ENCODE results near the gene FOXS1. TPM values are rescaled to one million over a fixed set of nuclear protein-coding genes. Genes with fewer than 3 reads are reported as not detected.
A peak's percentile ranks its signal among the peaks of the same experiment; 100 is the strongest.
"Not testable (repeated sequence)": the region's sequence is repeated elsewhere in the genome, so short reads cannot be mapped to it uniquely, and the experiment has no call there.

The FOXS1 gene
- total RNA-seq, 1 experiment from 2014 or later, result 0.24 TPM

DNA sequence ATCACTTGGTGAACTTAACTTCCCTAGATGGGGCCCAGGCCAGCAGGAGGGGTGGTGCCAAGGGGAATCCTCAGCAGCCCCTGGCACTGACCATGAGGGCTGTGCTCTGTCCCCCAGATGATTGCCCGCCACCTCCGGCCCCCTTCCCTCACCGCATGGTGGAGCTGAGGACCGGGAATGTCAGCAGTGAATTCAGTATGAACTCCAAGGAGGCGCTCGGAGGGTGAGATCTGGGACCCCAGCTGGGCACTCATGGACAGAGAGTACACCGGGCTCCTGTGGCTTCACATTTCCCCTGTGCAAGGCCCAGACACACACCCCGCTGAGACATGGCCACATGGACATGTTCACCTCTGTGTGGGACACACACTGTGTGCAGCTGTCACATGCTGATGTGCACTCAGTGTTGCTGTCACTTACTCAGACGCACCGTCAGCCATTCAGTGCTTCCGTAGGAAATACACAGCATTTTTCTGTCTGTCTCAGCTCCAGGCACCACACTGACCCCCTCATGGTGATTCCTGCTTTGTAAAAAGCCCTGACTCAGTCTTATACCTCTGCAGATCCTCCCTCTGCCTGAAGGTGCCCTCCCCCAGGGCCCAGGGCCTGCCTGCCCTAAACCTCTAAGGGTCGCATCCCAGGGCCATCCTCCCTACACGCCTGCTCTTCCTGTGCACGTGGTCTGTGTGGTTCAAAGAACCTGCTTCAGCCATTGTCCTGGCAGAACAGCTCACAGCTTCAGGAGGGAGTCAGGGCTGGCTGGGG lies 21.9 kb downstream of the FOXS1 start:
- no peak for DNase-seq (ENCODE audit: low read depth)

DNA sequence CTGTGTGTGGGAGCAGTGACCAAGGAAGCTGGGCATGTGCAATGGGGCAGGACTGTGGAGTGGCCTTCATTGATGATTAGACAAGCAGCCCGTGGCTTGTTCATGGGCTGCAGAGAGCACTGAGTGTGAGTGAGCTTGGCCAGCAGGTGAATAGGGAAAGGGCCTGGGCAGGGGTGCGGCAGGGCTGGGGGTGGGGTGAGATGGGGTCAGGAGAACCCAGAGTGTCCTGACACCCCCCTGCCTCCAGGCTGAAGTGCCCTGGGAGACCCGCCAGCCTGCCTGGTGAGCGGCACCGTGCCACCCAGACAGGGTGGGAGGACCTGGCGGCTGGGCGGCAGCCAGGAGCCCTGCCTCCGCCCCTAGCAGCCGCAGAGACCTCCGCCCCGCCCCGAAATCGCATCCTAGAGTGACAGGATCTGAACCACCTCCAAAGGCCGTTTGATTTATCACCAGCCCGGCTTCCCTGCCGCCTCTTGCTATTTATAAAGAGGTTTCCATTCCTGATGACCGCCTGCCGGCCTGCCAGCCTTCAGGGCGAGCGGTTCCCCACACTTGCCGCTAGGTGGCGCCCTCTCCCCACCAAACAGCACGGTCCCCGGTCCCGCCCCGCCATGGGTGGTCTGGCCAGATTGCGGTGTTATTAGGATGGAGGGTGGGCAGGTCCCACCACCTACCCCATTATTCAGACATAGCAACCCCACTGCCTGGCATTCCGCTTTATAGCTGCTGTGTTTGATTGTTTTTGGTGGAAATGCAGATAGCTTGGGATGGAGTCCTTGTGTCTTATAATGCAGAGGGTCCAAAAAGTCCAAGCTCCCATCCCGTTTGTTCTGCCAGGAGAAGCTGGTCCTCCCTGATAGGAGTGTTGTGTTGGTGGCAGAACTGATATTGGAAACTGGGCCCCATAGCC lies 22.7 kb downstream of the FOXS1 start:
- peak; percentile 81 for DNase-seq (ENCODE audit: low read depth)

DNA sequence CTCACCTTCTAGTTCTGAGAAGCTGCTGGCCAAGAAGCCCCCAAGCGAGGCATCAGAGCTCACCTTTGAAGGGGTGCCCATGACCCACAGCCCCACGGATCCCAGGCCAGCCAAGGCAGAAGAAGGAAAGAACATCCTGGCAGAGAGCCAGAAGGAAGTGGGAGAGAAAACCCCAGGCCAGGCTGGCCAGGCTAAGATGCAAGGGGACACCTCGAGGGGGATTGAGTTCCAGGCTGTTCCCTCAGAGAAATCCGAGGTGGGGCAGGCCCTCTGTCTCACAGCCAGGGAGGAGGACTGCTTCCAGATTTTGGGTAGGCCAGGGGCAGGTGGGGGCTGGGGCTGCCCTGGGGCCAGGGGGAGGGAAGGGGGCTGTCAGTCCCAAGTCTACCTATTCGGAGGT lies 24.0 kb downstream of the FOXS1 start:
- DNase-seq (ENCODE audit: low read depth), result no peak

DNA sequence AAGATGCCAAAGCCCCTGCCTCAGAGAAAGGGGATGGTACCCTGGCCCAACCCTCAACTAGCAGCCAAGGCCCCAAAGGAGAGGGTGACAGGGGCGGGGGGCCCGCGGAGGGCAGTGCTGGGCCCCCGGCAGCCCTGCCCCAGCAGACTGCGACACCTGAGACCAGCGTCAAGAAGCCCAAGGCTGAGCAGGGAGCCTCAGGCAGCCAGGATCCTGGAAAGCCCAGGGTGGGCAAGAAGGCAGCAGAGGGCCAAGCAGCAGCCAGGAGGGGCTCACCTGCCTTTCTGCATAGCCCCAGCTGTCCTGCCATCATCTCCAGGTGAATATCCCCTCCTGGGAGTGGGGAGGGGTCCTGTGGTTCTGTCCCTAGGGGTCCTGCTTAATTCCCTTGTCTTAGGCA lies 25.2 kb downstream of the FOXS1 start:
- DNase-seq (ENCODE audit: low read depth), result no peak

DNA sequence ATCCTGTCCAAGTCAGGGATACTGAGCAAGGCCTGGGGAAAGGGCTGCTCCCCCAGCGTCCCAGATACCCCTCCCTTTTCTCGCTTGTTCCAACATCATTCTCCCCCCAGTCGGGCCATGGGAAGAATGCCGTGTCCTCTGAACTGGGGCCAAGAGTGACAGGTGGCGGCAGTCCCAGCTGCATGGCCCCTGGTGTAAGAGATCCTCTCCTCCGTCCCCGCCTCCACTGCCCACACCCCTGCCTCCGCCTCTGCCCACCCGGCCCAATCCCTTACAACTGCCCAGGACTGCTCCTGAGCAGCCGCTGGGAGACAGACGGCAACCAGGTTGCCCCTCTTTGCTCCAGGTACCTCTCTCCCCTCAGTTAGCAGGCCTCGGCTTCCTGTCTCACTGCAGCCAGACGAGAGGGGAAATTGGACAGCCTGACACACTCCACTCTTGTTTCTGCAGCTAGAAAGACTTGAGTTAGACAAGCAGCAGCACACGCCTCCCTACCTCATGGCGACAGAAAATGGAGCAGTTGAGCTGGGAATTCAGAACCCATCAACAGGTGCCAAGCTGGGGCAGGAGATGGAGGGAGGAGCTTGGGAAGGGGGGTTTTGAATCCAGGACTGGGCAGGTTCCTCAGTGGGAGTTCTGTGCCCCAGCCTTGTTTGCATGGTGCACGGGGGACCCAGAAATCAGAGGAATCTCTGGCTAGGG lies 26.2 kb downstream of the FOXS1 start, which contains the start of gene MYLK2:
MYLK2 (plus strand) TSS at position 274 of the 702 bp plus-strand sequence; CDS start at position 499, 225 bp downstream.
- DNase-seq (ENCODE audit: low read depth), result no peak

DNA sequence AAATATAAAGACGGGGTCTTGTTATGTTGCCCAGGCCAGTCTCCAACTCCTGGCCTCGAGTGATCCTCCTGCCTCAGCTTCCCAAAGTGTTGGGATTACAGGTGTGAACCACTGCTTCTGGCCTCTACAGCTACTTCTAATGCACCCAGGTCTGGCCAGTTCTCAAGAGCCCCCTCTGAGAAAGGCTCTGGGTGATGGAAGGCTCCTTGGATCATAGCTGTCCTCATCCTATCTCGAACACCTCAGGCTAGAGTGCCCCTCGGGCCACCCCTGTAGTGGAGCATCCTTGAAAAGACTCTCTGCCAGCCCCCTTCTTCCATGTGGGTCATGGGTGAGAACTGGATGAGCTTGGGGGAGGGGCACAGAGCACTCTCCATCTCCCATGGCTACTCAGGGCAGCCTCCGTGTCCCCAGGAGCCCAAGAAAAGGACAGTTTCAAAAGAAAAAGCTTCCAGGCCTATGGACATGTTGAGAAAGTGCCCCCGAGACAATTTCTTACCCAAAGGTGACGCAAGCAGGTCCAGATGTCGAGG lies 27.0 kb downstream of the FOXS1 start:
- DNase-seq (ENCODE audit: low read depth), result no peak

DNA sequence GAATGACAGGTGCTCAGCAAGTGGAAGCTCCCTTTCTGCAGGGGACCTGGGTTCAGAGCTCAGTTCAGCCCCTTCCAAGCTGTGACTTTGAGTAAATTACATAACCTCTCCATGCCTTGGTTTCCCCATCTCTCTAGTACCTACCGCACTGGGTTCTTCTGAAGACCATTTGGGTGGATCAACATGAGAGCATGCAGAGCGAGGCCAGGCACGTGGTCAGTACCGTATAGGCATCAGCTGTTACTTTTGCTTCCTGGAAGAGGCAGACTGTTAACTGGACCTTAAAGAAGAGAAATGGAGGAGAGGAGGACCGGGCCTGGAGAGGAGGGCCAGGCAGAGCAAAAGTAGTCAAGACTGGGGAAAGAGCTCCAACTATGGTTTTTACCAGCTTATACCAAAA lies 27.9 kb downstream of the FOXS1 start:
- DNase-seq (ENCODE audit: low read depth), result no peak

DNA sequence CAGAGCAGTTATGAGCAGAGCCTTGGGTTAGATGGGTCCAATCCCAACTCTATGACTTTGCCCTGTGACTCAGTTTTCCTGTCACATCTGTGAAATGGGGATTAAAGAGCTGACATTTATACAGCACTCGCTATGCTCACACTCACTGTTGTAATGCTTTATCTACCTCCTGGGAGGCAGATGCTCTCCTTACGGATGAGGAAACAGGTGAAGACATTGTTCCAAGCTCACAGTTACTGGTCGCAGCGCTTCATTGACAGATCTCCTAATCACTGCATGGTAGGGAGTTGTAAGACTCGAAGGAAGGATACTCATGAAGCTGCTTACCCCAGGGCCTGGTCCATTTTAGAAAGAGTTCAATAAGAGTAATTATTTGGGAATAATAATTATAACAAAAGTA lies 29.2 kb downstream of the FOXS1 start:
- DNase-seq (ENCODE audit: low read depth), result no peak

DNA sequence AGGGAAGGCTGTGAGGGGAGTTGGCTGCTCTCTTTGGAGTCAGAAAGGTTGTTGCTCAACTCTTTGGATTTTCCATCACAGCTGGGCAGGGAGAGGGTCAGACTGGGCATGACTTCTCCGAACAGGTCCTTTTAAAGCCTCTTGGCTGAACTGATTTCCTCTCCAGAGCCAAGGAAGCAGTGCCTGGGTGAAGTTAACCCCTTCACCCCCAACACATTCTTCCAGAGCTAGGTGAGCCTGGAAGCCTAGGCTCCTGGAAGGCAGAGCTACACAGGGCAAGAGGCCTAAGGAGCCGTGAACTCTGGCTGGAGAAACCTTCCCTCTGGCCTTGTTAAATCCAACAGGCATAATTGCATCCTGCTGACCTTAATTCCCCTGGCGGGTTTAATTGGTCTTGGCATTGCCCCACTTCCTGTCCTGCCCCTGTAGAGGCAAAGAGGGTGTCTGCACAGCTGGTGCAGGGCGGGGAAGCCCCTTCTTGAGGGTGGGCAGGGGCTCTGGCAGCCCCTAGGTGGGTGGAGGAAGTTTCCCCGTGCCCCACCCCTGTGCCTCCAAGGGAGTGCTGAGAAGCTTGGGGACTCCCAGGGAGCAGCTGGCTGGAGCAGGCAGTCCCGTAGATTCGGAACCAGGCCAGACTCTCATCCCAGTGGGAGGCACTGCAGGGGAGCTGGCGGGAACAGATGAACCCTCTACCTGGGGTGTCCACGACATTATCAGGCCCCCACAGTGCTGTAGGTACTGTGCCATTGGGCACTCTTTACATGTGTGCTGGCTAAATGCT lies 29.8 kb downstream of the FOXS1 start:
- peak; percentile 62 for DNase-seq (ENCODE audit: low read depth)

DNA sequence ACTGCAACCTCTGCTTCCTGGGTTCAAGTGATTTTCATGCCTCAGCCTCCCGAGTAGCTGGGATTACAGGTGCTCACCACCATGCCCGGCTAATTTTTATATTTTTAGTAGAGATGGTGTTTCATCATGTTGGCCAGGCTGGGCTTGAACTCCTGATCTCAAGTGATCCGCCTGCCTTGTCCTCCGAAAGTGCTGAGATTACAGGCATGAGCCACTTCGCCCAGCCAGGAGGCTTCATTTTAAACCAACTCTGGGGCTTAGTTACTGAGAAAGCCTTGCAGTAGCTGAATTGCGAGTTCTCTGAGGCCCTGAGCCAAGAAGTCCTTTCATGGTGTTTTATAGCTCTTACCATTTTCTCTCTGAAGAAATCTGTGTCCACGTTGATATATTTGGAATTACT lies 31.3 kb downstream of the FOXS1 start:
- DNase-seq (ENCODE audit: low read depth), result not testable (repeated sequence)

DNA sequence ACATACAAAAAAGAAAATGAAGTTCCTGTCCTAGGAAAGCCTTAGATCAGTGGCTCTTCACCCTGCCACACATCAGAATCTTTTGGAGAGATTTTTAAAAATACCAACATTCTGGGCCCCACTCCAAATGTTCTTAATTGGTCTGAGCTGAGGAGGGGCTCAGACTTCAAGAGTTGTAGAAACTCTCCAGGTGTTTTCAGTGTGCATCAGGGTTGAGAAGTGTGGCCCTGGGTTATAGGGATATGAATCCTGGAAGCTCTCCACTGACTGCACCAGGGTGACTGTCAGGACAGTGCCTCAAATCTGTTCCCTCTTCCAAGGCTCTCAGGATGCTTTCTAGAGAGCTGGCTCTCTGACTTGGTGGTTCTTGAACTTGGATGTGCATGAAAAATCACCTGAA lies 31.8 kb downstream of the FOXS1 start:
- no peak for DNase-seq (ENCODE audit: low read depth)

DNA sequence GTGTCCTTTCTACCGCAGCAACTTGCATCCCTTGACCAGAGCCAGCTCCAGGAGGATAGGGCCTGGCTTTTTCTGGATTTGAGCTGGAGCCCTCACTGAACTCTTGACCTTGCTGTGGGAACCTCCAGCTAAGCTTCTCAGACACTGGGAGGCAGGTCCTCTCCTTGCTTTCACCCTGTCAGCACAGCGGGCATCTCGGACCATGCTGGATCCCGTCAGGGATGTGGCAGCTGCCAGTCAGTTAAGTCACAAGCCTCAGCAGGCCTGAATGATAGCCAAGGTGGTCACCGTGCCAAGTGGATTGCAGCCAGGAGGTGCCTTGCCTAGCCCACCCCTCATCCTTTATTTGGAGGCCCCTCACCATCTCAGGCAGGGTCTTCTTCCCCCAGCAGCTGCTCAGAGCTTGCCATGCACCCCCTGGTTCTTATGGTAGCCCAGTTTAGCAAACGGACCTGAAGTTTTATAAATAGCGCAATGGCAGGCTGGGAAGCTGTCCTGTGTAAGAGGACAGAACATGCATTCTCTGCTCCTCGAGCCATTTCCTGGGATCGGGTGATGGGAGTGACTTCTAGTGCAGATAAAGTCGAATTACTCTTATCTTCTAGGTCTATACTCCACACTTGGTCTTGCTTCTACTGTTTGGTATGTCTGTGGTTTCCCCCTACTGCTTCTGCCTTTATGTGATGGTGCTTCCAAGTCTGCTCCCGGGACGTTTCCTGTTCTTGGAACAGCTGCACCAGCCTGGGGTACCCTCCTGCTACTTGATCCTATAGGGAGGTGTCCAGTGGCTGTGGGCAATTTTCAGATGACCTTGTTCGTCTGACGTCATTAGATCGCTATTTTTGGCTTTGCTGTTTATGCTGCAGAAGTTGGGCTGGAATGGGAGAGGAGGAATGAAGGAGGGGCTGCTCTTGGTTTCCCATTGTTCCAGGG lies 33.3 kb downstream of the FOXS1 start:
- peak; percentile 98 for DNase-seq (ENCODE audit: low read depth)

DNA sequence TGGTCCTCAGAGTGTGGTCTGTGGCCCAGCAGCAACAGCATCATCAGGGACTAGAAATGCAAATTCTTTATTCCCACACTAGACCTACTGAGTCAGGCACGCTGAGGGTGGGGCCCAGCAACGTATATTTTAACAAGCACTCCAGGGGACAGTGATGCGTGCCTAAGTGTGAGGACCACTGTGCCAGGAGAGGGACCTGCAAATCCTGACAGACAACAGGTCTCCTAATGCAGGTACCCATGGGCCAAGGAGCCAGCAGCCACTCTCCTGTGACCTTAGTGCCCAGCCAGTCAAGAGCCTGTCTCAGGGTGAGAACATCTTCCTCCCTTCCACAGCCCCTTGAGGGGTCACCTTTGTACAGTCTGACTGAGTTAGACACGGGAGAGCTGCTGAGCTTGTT lies 34.2 kb downstream of the FOXS1 start:
- DNase-seq (ENCODE audit: low read depth), result no peak

DNA sequence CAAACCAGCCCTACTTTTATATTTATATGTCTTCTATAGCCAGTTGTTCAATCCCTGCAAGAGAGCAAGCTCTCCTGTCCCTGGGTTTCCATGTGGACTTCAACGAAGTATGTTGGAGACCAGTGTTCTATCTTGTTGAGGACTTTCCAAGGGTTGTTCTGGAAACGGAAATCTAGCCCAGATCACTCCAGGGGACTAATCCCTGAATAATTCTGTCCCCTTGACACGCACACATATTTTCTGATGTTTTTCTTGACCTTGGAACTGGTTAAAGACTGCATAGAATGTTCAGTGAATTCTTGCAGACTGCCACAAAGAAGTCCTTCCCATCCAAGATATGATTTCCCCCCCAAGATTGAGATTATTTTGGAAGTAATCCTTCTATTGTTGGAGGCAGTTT lies 35.7 kb downstream of the FOXS1 start:
- DNase-seq (ENCODE audit: low read depth), result no peak

DNA sequence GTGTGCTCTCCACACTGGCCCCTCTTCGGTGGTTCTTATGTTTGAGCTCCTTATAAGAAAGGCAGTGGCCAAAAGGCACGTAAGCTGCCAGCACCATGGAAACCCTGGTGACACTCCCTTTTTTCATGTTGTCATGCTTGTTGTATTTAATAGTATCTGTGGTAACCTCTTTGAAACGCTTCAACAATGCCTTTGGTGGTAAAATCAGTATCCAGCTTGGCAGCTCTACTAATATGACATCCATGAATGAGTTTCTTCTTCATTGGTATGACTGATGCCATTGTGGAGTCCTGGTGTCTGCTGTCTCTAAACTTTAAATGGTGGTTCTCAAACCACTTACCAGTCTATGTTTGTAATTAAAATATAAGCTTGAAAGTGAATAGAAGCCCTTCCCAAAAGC lies 36.9 kb downstream of the FOXS1 start:
- peak; percentile 55 for DNase-seq (ENCODE audit: low read depth)

DNA sequence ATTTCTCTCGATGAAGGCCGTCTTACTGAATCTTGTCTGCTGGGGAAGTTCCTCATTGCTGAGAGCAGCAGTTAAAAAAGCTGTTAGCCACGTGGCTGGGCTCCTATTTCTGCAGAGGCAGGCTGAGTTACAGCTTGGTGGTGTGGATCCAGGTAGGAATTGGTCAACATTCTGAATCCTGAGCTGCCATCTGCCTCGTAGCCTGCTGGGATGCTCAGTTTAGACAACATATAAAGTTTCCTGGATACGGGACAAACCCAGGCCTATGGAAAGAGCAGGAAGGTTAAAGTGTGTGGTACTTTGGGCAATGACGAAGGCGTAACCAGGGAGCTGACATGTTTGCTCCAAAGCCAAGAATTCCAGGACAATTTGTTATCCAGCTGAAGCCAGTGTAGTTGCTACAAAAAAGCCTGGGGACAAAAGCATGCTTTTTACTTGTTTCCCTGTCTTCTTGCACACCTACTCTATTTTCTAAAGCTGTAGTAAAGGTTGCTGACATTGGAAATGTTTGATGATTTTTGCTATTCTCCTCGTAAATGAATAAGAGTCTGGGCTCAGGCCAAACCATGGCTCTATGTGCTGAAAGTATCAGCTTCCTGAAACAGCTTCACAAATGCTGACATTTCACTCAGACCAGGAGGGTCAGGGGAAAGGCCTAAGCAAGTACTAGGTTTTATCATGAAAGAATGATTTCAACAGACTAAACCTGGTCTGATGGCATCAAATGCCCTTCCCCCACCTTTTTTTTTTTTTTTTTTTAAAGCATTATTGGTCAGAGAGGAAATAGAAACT lies 38.6 kb downstream of the FOXS1 start:
- no peak for DNase-seq (ENCODE audit: low read depth)

DNA sequence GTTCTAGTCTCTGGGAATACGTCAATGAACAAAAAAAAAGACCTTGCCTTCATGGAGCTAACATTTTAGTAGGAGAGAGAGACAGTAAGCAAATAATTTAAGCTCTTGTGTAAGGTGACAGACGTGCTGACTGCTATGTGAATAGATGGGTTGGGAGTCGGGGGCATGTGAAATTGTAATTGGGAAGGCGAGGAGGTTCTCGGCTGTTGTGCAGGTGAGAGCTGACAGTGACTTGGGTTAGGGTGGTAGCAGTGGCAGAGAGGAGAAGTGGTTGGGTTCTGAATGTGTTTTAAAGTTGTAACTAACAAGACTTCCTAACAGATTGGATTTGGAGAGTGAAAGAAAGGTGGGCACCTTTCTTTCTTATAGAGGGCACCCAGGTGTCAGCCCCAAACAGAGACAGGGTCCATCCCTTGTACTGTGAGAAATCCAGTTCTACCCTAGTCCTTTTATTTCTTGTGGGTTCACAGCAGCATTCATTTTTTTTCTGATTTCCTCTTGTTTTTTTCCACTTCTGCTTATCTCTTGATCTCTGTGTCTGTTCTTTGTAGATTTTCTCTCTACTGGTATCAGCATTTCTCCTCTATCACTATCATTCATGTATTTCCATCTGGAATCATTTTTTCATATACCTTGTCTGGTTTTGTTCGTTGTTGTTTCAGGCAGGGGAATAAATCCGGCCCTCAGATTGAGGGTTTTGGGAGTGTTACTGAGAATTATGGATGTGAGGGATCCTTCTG lies 41.7 kb downstream of the FOXS1 start:
- DNase-seq (ENCODE audit: low read depth), result no peak

DNA sequence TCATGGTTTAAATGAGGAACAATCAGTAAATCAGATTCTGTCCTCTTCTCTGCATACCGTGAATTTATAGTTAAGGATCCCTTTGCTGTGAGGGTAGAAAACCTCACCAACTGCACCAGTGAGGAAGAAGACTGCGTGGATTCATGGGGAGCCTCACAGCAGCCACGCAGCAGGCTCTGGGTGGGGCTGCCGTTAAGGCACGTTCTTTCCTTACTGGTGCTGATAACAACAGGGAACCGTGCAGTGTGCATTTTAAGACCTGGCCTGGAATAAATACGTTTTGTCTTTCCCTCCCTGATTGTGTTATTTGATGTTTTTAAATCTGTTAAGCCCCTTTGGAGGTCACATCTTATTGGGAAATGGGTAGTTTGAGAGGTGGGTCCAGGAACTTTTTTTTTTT lies 43.9 kb downstream of the FOXS1 start:
- DNase-seq (ENCODE audit: low read depth), result no peak

DNA sequence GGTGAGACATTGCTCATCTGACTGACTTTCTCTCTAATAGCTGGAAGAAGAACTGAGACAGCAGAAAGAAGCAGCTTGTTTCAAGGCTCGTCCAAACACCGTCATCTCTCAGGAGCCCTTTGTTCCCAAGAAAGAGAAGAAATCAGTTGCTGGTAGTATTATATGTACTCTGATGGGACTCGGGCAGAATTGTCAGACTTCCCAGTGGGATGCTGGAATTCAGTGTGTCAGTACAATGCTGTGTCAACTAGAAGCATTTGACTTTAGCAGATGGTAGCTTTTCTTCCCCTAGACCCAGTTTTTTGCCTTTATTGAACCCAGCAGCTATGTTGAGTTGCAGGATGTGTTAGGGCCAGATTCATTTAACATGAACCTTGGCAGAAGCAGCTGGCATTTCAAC lies 48.0 kb downstream of the FOXS1 start:
- DNase-seq (ENCODE audit: low read depth), result no peak

Data from RPMI7951 (cell line).